Erythroblast (primary cell): Measurements from ENCODE around the gene OR6C2.

Experiments used
- GATA1 ChIP-seq: IDR thresholded peaks from 2 replicates; pipeline ENCODE4 v1.6.1; 2011; ENCODE audit warnings: low read depth, mild to moderate bottlenecking, control low read depth, low read length, moderate library complexity
- POLR2A ChIP-seq: IDR thresholded peaks from 2 replicates; pipeline ENCODE4 v1.6.1; 2011; ENCODE audit warnings: mild to moderate bottlenecking, low read length

GRCh38 chr12:55400229-55400628 lies 43.6 kb upstream of the OR6C2 start, which contains the start of gene OR6C65:
- TF ChIP-seq POLR2A (no peak), GATA1 (no peak)
